ENCODE measurements around the gene MPND. TPM values are rescaled to one million over a fixed set of nuclear protein-coding genes. Genes with fewer than 3 reads are reported as not detected.
A peak's percentile ranks its signal among the peaks of the same experiment; 100 is the strongest.

The MPND gene
- total RNA-seq, 1 experiment from 2014 or later: 1.3 TPM

DNA sequence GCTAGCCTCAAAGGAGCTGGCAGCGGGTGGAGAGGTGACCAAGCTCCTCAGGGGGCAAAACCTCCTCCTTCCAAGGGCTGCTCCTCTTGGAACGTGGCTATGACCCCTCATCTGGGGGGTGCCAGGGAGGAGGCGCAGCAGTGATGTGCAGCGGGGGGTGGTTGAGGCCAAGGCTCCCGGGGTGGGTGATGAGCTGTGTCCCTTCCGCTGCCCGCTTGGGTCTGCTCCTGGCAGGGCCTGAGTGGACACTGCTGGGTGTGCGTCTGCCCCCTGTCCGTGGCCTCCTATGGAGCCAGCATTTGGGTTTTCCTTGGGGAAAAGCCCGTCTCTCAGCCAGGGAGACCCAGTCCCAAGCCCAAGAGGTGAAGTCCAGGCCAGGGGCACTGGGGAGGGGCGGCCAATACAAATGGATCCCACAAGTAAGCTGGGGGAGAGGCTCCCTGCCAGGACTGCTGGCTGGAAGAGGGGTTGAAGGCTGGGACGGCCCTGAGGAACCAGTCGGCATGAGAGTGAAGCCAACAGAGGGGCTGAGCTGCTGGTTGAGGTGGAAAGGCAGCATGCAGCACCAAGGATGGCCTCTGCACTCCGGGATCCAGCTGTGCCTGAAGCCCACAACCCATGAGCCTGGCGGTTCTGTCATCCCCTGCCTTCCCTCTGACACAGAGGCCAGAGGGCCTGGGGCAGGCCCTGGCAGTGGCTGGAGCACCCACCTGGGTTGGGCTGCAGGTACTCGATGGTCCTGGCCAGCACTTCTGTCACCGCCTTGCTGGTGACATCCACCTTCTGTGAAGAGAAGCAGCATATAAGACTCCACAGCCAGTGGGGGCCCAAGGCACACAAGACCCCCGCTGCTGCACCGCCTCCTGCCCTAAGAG, 22.7 kb downstream of the MPND start:
- DNase-seq (ENCODE audit: low read depth): no peak

DNA sequence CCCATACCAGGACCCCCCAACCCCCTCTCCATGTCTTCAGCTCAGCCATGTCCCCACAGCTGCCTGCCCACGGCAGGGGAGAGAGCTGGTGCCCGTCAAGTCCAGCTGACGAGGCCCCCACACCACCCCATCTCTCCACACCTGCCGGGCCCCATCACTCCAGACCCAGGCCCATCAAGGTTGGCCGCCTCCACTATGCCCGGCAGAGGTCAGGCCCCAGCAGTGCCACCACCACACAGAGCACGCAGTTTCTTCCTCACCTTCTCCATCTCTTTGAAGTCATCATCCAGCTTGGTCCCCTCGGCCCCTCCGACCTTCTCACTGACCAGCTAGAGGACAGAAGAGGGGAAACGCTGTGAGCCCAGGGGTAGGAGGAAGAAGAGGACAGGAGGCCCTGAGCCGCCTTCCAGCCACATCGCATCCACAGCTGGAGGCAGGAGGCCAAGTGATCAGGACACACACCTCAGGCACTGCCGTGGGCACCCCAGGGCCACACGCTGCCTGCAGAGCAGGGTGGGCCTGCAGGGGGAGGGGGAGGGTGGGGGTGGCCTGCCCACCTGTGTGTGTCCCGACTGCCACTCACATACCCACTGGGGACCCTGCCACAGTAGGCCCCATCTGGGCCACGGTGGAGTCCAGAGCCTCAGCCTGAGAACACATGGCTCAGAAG, 23.4 kb downstream of the MPND start:
- no peak for DNase-seq (ENCODE audit: low read depth)

DNA sequence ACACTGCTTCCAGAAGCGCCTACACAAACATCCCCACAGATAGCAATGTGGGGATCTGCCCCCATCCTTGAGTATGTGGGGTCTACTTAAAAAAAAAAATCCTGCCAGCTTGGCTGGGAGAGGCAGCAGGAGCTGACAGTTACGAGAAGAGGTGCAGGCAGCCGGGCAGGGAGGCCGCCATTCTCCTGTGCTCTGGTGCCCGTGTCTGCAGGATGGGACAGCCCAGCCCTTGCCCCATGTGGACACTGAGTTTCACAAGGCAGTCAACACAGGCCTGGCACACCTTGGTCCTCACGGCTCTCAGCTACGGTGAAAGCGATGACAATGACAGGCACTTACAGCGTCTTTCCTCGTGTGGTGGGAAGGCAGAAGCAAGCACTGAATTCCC, 24.0 kb downstream of the MPND start:
- no peak for DNase-seq (ENCODE audit: low read depth)

DNA sequence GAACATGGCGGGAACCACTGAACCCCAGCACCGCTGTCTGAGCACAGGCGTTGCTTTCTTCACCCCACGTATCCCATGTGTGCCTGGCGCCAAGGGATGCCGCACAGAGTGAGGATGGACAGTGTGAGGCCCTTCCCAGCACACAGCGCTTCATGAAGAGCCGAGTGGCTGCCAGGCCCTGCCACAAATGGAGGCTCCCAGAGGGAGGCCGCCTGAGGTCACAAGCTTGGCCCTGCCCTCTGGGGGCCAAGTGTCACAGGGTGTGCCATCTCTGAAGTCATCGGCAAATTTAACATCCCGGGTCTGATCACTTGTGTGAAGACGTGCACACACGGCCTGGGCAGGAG, 24.4 kb downstream of the MPND start:
- no peak for DNase-seq (ENCODE audit: low read depth)

DNA sequence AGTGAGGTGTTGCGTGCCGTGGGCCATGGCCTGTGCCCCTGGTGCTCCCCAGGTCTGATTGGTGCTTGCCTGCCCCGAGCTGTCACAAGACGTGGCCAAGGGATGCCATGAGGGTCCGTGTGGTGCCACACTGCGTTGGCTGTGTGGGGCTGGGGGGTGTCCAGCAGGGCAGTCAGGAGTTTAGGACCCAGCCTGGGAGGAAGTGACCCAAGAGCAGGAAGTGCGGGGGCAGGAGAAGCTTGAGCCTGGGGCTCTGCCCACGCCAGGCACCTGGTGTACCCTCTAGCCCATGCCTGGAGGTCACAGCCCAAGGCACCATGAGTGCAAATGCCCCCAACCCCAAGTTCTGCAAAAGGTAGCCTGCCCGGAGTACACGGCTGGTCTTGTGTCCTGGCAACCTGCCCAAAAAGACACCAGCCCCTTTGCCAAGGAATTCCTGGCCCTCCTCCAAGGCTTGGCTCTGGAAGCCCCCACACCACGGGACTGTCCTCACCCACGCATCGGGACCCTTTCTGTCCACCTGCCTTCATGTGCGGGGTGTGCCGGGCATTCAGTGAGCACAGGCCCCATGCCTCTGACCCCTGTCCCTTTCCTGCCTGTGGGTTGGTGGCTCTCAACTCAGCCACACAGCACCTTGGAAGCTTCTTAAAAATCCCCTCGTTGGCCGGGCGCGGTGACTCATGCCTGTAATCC, 24.9 kb downstream of the MPND start:
- DNase-seq (ENCODE audit: low read depth): no peak

DNA sequence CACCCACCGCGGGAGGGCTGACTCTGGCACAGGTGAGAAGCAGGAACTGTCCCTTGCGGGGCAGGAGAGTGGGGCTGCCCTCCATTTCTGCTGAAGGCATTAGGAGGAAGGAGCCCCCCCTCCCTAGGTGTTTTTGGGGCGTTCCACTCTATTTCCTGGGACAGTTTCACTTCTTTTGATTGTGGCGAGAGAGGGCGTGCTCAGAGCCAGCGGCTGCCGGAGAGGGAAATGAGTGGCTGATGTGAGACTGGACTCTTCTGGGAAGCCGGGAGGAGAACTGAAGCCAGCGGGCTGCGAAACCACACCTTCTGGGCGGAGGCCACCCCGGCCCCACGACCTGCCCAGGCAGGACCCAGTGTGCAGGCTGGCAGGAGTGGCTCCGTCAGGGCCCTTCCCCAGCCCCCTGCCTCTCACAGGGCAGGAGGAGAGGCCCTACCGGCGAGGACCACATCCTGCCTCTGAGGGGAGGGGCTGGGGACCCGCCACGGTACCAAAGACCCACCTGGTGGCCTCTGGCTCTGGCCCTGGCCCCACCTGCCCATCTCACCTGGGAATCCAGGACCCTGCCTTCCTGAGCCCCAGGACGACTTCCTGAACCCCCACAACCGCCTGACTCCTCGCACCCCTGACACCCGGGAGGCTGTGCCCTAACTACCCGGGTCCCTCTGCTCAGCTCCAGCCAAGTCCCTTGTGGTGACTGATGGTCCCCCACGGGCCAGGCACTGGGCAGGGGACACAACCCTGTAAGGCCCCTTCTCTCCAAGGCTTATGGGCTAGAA, 25.9 kb downstream of the MPND start:
- DNase-seq (ENCODE audit: low read depth): no peak

DNA sequence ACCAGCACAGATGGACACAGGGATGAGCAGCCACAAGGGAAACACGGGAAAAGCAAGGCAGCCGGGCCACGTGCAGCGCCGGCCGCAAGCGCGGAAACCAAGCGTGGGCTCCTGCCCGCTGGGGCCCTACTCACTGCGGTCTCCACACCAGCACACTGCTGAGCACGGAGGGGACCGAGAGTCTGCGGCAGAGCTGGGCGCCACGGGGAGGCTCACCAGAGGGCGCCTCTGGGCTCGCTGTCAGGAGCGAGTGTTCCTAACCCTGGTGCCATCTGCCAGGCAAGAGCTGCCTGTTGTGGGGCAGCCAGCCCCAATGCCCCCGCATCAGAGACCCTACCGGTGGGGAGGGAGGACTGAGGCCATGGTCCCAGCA, 26.5 kb downstream of the MPND start:
- no peak for DNase-seq (ENCODE audit: low read depth)

DNA sequence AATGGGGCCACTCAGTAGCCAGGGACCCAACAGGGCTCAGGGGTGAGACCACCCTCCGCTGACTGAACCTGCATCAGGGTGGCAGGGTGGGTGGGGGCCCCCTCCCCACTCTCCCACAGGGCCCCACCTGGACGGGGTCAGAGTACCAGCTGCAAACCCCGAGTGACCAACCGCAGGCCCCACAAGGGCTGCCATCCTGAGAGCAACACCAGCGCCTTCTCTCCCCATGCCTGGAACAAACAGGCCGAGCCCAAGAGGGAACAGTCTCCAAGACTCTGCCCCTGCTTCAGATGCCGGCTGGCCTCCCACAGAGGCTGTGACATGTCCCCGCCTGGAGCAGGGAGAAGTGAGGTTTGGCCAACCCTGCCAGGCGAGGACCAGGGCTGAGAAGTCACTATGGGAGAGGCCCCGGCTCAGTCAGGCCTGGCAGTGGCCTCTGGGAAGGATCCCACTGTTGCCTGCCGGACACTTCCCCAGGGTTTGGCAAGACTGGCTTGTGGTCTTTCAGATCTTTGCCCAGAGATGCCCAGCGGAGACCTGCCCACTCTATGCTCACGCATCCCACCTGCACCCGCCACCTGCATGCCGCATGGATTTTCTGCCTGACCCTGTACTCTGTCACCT, 27.2 kb downstream of the MPND start:
- no peak for DNase-seq (ENCODE audit: low read depth)

DNA sequence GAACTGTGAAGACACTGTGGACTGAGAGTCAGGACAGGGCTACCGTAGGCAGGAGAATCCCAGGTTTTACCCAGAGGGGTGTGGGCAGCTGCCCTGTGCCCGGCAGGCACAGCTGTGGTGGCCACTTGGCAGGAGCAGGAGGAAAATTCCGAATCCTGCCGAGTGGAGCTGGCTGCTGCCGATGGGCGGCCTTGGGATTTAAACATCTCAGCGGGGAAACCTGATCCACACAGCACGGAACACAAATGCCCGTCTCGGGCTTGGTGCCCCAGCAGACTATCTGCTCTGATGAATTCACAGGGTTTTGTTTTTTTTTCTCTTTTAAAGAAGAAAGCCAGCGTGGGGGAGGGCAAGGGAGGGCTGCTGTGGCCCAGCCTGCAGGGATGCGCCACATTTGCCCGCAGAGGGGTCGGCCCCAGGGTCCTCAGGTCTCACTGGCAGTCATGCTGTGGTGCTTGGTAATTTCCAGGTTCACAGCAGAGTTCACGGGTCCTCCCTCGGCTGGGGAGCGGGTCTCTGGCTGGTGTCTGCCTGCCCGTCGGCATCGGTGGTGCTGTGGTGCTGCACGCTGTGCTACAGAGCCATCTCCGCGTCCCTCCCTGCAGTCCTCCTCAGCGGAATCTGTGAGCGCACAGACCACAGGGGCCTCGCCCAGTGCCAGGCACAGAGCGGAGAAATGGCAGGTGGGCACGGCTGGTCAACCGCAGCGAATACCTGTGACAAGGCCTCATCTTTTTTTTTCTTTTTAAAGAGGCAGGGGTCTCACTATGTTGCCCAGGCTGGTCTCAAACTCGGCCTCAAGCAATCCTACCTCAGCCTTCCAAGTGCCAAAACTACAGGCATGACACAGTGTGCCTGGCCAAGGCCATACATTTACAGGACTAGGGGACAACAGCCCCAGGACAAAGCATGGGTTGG, 28.1 kb downstream of the MPND start:
- DNase-seq (ENCODE audit: low read depth): no peak

DNA sequence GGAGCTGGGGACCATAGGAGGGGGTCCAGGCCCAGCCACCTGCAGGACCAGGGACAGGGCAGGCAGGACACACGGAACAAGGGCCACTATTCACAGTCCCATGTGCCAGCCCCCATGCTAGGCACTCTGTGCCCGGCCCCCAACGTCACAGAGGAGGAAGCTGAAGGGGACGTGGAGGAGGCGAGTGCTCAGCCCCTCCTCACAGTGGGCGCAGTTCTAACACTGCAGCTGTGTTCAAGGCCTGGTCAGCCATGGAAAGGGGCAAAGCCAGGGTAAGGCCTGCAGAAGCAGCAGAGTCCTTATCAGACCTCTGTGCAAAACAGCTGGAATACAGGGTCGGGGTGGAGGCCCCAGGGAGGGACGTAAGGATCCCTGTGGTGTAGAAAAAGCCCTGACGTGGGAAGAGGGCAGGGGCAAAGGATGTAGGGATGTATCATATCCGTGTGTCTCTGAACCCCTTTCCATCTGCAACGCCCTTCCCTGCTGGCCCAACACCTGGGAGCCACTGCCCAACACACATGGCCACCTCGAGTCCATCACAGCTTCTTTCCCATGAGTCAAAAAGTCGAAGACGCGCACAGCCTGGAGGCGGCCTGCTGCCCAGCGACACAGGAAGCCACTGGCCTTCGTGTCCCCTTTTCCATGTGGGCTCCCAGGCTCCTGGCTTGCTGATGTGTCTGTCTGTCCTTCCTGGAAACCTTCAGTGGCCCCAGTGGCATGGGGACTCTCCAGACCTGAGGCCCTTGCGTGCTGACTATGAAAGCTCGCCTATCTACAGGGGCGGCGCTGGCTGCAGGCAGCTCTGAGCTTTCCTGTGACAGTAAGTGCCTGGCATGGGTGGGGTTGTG, 29.0 kb downstream of the MPND start:
- no peak for DNase-seq (ENCODE audit: low read depth)

DNA sequence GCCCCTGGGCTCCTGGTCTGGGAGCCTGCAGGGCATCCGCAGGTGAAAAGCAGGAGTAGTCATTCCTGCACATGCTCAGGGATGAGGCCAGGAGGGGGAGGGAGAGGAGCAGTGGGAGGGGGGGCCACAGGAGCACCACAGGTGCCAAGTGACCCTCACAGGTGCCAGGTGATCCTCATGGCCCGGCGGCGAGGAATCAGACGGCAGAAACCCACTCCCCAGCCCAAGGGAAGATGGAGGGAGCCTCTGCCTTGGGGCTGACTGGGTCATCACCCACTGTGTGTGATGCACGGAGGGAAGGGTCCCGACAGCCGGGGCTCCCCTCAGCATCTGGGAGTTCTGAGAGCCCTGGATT, 29.6 kb downstream of the MPND start:
- no peak for DNase-seq (ENCODE audit: low read depth)

DNA sequence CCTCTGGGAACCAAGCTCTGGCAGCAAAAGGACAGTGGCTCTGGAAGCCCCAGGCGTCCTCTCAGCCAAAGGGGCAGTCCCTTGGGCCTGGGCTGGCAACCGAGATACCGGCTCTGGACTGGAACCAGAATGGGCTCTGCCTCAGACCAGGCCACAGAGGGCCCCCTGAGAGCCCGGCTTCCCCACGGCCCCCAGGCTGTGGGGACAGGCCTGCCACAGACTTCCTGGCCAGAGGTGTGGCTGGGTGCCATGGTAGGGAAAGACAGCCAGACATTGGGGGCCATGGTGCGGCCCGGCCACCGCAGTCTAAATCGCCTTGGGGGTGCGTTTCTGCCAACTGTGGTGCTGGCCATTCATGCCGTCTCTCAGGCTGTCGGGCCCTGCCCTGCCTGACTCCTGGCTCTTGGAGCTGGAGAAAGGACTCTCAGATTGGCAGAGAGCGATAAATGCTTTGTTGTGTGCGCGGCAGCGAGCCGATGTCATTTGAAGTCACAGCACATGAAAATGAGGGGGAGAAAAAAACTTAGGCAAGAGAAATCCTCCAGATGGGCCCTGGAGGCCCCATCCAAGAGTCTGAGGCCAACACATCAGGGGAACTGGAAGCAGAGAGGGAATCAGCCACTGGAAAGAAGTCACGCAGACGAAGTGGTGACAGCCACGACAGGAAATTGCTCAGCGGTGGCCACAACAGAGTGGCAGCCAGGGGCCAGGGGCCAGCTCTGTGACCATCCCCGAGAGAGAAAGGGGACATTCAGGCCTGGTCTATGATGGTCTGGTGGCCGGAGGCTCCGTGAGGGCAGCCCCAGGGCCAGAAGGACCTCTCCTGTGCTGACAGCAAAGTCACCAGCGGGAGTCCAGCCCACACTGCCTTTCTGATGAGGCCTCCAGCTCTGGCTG, 30.5 kb downstream of the MPND start:
- DNase-seq (ENCODE audit: low read depth): no peak

DNA sequence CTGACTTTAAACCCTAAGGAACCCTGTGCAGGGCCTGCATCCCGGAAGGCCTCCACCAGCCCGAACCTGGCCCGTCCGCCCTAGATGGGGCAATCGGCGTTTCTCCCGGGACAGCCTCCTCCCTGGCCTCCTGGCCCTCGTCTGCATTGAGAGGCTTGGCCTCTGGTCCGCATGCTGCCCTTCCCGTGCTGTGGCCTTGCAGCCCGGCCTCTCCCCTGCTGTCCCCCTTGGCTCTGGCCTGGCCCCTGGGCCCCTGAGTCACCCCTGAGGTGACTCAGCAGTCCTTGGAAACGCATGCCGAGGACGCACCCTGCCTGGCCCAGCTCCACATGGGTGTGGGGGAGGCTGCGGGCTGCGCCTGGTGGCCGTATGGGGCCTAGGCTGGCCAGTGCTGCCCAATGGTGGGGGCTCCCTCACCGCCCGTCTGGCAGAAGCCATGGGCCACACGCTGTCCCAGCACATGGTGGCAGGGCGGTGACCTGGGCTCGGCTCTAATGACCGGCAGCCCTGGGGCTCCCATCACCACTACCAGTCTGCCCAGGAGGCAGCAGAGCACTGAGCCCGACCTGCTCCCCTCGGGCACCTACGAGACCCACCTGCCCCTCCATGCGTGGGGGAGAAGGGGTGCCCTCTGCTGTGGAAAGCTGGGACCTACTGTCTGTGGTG, 31.3 kb downstream of the MPND start:
- DNase-seq (ENCODE audit: low read depth): peak; percentile 81

DNA sequence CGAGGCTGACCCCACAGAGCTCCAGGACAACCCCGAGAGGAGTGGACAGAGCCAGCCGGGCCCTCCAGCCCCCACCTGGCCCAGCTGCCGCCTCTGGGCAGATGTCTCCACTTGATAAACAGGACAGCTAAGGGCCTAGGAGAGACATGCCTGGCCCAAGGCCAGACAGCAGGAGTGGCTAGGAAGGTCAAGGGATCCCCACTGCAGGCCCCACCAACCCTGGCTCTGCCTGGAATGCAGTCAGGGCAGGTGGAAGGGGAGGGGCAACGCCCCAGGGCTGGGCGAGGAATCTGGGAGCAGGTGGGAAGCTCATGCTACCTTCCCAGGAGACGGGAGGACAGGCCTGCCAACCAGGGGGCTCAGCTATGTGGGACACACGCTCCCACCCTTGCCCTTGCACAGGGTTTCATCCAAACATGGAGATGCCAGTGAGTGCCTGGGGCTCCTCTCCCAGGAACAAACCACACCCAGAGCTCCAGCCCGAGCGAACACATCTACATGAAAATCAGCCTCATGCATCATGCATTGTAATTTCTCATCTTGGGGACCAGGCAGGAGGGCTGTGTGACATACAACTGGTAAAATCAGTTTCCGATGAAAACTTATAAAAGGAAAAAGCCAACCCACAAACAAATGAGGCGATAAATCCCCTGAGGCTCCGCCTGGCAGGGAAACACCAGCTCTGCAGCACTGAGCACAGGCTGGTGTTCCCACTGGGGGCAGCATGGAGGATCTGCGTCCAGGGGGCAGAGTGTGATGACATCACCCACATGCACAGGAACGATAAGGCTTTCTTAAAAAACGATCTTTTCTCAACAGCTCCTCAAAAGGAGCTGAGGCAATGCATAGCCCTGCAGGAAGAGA, 32.0 kb downstream of the MPND start:
- no peak for DNase-seq (ENCODE audit: low read depth)

DNA sequence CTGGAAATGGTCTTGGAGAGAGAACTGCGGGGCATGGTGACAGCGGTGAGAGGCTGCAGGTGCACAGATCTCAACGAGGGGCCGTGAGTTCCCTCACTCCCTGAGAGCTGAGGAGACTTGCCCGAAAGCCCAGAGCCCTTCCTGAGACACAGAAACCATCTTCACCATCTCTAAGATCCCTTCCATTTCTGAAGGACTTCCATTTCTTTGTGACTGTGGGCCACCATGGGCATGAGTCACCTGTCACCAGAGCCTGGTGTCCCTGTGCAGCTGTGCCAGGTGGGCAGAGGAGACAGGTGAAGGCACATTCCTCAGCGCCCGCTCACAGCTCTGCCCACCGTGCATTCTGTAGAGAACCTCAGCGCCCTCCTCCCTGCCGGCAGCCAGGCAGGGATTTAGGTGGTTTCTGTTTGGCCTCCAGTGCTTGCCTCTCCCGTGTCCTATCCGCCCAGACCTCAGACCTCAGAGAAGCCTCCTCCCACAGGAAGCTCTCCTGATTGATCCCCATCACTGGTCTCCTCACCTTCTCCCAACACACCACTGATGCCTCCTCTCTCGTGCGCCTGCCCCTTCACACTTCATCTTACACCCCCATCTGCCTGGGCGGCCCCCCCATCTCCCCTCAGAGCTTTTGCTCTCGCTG, 32.8 kb downstream of the MPND start:
- no peak for DNase-seq (ENCODE audit: low read depth)

DNA sequence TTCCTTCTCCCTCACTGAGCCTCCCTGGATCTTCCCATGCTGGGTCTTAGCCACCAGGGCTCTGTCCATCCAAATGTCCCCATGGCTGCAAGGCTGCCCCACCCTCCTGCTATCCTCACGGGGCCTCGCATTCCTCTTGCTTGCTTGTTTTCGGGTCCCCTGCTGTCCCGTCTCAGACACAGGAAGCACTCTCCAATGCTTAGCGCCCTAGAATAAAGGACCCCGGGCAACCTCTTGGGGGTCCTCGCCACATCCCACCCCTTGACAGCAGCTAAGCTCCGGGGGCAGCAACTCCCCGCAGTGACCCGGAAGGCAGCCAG, 33.3 kb downstream of the MPND start:
- DNase-seq (ENCODE audit: low read depth): no peak
